ENCODE measurements around the gene HDAC8.

The HDAC8 gene

GRCh38 chrX:72304877-72305276 lies 267.8 kb downstream of the HDAC8 start:
- no peaks in the 10 kb centered on the region for H3K36me3 ChIP-seq (ENCODE audit: low read length)
- no peak overlapping the region for H3K9ac ChIP-seq (ENCODE audit: low read length)
- no peak overlapping the region for H3K27ac ChIP-seq (ENCODE audit: low read depth, low read length)
- H3K27me3 ChIP-seq (ENCODE audit: low read length) = no peaks in the 10 kb centered on the region
- H3K4me3 ChIP-seq (ENCODE audit: insufficient read depth, low read length, poor library complexity, severe bottlenecking) = no peak overlapping the region
- no peaks in the 10 kb centered on the region for H3K79me2 ChIP-seq (ENCODE audit: insufficient read depth, low read length)
- no peak overlapping the region for H2AFZ ChIP-seq (ENCODE audit: low read depth, low read length, severe bottlenecking)
- no peaks in the 10 kb centered on the region for H4K20me1 ChIP-seq (ENCODE audit: low read depth, low read length)
- H3K9me2 ChIP-seq (replicated peaks; ENCODE audit: insufficient read depth, low read length) = no peaks in the 10 kb centered on the region
- TF ChIP-seq CTCF (IDR thresholded peaks at IDR 0.05; ENCODE audit: insufficient read depth, low read length, poor library complexity, severe bottlenecking) = no peak
- TF ChIP-seq EZH2phosphoT487 (conservative IDR thresholded peaks at IDR 0.05; ENCODE audit: low read length) = no peak
- no peak overlapping the region for H3K4me2 ChIP-seq (ENCODE audit: low read depth, low read length, poor library complexity, severe bottlenecking)
- no peaks in the 10 kb centered on the region for H3F3A ChIP-seq (ENCODE audit: insufficient read depth)
- no peaks in the 10 kb centered on the region for H3K9me3 ChIP-seq (ENCODE audit: insufficient read depth, low read length)

- no peaks in the 10 kb centered on the region for H3F3A ChIP-seq (ENCODE audit: insufficient read depth)
- H3K9me3 ChIP-seq (ENCODE audit: insufficient read depth, low read length) = no peaks in the 10 kb centered on the region
- no peak overlapping the region for H3K27ac ChIP-seq (ENCODE audit: low read depth, low read length)
- H3K27me3 ChIP-seq (ENCODE audit: low read length) = no peaks in the 10 kb centered on the region
- H3K9me2 ChIP-seq (replicated peaks; ENCODE audit: insufficient read depth, low read length) = no peaks in the 10 kb centered on the region
- no peaks in the 10 kb centered on the region for H3K79me2 ChIP-seq (ENCODE audit: insufficient read depth, low read length)
- H3K4me3 ChIP-seq (ENCODE audit: insufficient read depth, low read length, poor library complexity, severe bottlenecking) = no peak overlapping the region
- TF ChIP-seq CTCF (IDR thresholded peaks at IDR 0.05; ENCODE audit: insufficient read depth, low read length, poor library complexity, severe bottlenecking) (no peak), EZH2phosphoT487 (conservative IDR thresholded peaks at IDR 0.05; ENCODE audit: low read length) (no peak)
- no peak overlapping the region for H2AFZ ChIP-seq (ENCODE audit: low read depth, low read length, severe bottlenecking)
- no peaks in the 10 kb centered on the region for H3K36me3 ChIP-seq (ENCODE audit: low read length)
- no peak overlapping the region for H3K4me2 ChIP-seq (ENCODE audit: low read depth, low read length, poor library complexity, severe bottlenecking)
- no peak overlapping the region for H3K9ac ChIP-seq (ENCODE audit: low read length)
- no peaks in the 10 kb centered on the region for H4K20me1 ChIP-seq (ENCODE audit: low read depth, low read length)
Observed at GRCh38 chrX:72301781-72302180, 270.9 kb downstream of the HDAC8 start.

- TF ChIP-seq EZH2phosphoT487 (conservative IDR thresholded peaks at IDR 0.05; ENCODE audit: low read length) (no peak), CTCF (IDR thresholded peaks at IDR 0.05; ENCODE audit: insufficient read depth, low read length, poor library complexity, severe bottlenecking) (no peak)
- Histone ChIP-seq H3K27me3 (ENCODE audit: low read length) (no peaks in the 10 kb centered on the region), H3K36me3 (ENCODE audit: low read length) (no peaks in the 10 kb centered on the region), H3K79me2 (ENCODE audit: insufficient read depth, low read length) (no peaks in the 10 kb centered on the region), H3K9me3 (ENCODE audit: insufficient read depth, low read length) (no peaks in the 10 kb centered on the region), H3K4me3 (ENCODE audit: insufficient read depth, low read length, poor library complexity, severe bottlenecking) (no peak overlapping the region), H3K27ac (ENCODE audit: low read depth, low read length) (no peak overlapping the region), H3K9ac (ENCODE audit: low read length) (no peak overlapping the region), H2AFZ (ENCODE audit: low read depth, low read length, severe bottlenecking) (no peak overlapping the region), H4K20me1 (ENCODE audit: low read depth, low read length) (no peaks in the 10 kb centered on the region), H3K4me2 (ENCODE audit: low read depth, low read length, poor library complexity, severe bottlenecking) (no peak overlapping the region), H3F3A (ENCODE audit: insufficient read depth) (no peaks in the 10 kb centered on the region), H3K9me2 (replicated peaks; ENCODE audit: insufficient read depth, low read length) (no peaks in the 10 kb centered on the region)
Observed at GRCh38 chrX:72299891-72300630, 272.6 kb downstream of the HDAC8 start.

All from SU-DHL-6 (cell line).